H9 (cell line): Measurements from ENCODE around the gene TBATA. TPM values are rescaled to one million over a fixed set of nuclear protein-coding genes. Genes with fewer than 3 reads are reported as not detected.

ENCODE experiments used
- DNase-seq: peaks from one replicate; pipeline ENCODE4 v3.0.0-alpha.2; 2017
- H2AFZ ChIP-seq: one replicate; pipeline ENCODE4 v1.6.1; 2013; ENCODE audit warnings: mild to moderate bottlenecking, low read length, control low read depth, moderate library complexity
- H2AK5ac ChIP-seq: 2 replicates; pipeline ENCODE4 v1.6.1; 2013; ENCODE audit warnings: low read length, control low read depth, mixed read lengths; ENCODE audit not compliant: insufficient read length
- H2BK120ac ChIP-seq: one replicate; pipeline ENCODE4 v1.6.1; 2013; ENCODE audit warnings: low read depth, mild to moderate bottlenecking, low read length, control low read depth, inconsistent platforms; ENCODE audit not compliant: poor library complexity, severe bottlenecking
- H2BK12ac ChIP-seq: 2 replicates; pipeline ENCODE4 v1.6.1; 2013; ENCODE audit warnings: low read length, control low read depth, mixed read lengths, low read depth; ENCODE audit not compliant: insufficient read length
- H2BK15ac ChIP-seq: 2 replicates; pipeline ENCODE4 v1.6.1; 2013; ENCODE audit warnings: low read depth, low read length, control low read depth
- H2BK20ac ChIP-seq: one replicate; pipeline ENCODE4 v1.6.1; 2013; ENCODE audit warnings: low read depth, mild to moderate bottlenecking, low read length, control low read depth, inconsistent platforms; ENCODE audit not compliant: poor library complexity, severe bottlenecking
- H2BK5ac ChIP-seq: 2 replicates; pipeline ENCODE4 v1.6.1; 2013; ENCODE audit warnings: low read length, control low read depth, mixed read lengths; ENCODE audit not compliant: insufficient read length
- H3K14ac ChIP-seq: 2 replicates; pipeline ENCODE4 v1.6.1; 2013; ENCODE audit warnings: low read length, control low read depth; ENCODE audit not compliant: insufficient read depth
- H3K18ac ChIP-seq: 2 replicates; pipeline ENCODE4 v1.6.1; 2013; ENCODE audit warnings: low read depth, mild to moderate bottlenecking, mixed read lengths, low read length, control low read depth; ENCODE audit not compliant: insufficient read length
- H3K23ac ChIP-seq: 2 replicates; pipeline ENCODE4 v1.6.1; 2013; ENCODE audit warnings: low read length, control low read depth, mixed read lengths, low read depth; ENCODE audit not compliant: insufficient read length
- H3K23me2 ChIP-seq: 2 replicates; pipeline ENCODE4 v1.6.1; 2013; ENCODE audit warnings: low read depth, mild to moderate bottlenecking, mixed read lengths, low read length, control low read depth; ENCODE audit not compliant: insufficient read length, poor library complexity, severe bottlenecking
- H3K27ac ChIP-seq: 2 replicates; pipeline ENCODE4 v1.5.1; 2013; ENCODE audit warnings: low read length, control low read depth, mixed read lengths, low read depth; ENCODE audit not compliant: insufficient read length
- H3K27me3 ChIP-seq: 2 replicates; pipeline ENCODE4 v1.6.1; 2013; ENCODE audit warnings: low read length, control low read depth, inconsistent platforms; ENCODE audit not compliant: insufficient read depth
- H3K4ac ChIP-seq: 2 replicates; pipeline ENCODE4 v1.6.1; 2013; ENCODE audit warnings: low read depth, mild to moderate bottlenecking, control low read depth, inconsistent platforms, low read length, moderate library complexity
- H3K4me1 ChIP-seq: 2 replicates; pipeline ENCODE4 v1.6.1; 2013; ENCODE audit warnings: low read length, control low read depth, inconsistent platforms; ENCODE audit not compliant: insufficient read depth
- H3K4me2 ChIP-seq: 2 replicates; pipeline ENCODE4 v1.6.1; 2013; ENCODE audit warnings: low read length, control low read depth, mixed read lengths; ENCODE audit not compliant: insufficient read length, insufficient read depth
- H3K56ac ChIP-seq: 2 replicates; pipeline ENCODE4 v1.6.1; 2013; ENCODE audit warnings: low read depth, mild to moderate bottlenecking, mixed read lengths, low read length, control low read depth; ENCODE audit not compliant: insufficient read length
- H3K79me1 ChIP-seq: 2 replicates; pipeline ENCODE4 v1.6.1; 2013; ENCODE audit warnings: low read depth, mild to moderate bottlenecking, moderate library complexity, low read length, control low read depth, inconsistent platforms; ENCODE audit not compliant: insufficient read depth, poor library complexity, severe bottlenecking
- H3K79me2 ChIP-seq: 2 replicates; pipeline ENCODE4 v1.6.1; 2013; ENCODE audit warnings: low read length, control low read depth, inconsistent platforms; ENCODE audit not compliant: insufficient read depth
- H3K9ac ChIP-seq: 2 replicates; pipeline ENCODE4 v1.6.1; 2013; ENCODE audit warnings: low read length, control low read depth, mixed read lengths; ENCODE audit not compliant: insufficient read length; ENCODE audit errors: extremely low read depth
- H3K9me3 ChIP-seq: one replicate; pipeline ENCODE4 v1.6.1; 2013; ENCODE audit warnings: low read depth, low read length, inconsistent platforms; ENCODE audit not compliant: control insufficient read depth
- H3T11ph ChIP-seq: one replicate; pipeline ENCODE4 v1.6.1; 2013; ENCODE audit warnings: mild to moderate bottlenecking, low read length, control low read depth, inconsistent platforms
- H4K20me1 ChIP-seq: one replicate; pipeline ENCODE4 v1.6.1; 2013; ENCODE audit not compliant: control insufficient read depth, insufficient read length, insufficient read depth
- H4K5ac ChIP-seq: 2 replicates; pipeline ENCODE4 v1.6.1; 2013; ENCODE audit warnings: low read depth, mild to moderate bottlenecking, mixed read lengths, low read length, control low read depth; ENCODE audit not compliant: insufficient read length
- H4K8ac ChIP-seq: replicated peaks from 2 replicates; pipeline ENCODE4 v1.6.1; 2013; ENCODE audit warnings: low read length, control low read depth, mixed read lengths, low read depth; ENCODE audit not compliant: insufficient read length
- H4K91ac ChIP-seq: 2 replicates; pipeline ENCODE4 v1.6.1; 2013; ENCODE audit warnings: low read depth, mild to moderate bottlenecking, moderate library complexity, mixed read lengths, low read length, control low read depth; ENCODE audit not compliant: insufficient read length
- H3K27ac Mint-ChIP-seq, 3 experiments: 2 replicates in 2 of 3; 3 replicates in 1 of 3; pipeline ENCODE4 v1.8.0; 2020 to 2021; ENCODE audit warnings: mixed read lengths in 3 of 3, mild to moderate bottlenecking in 1 of 3, moderate library complexity in 1 of 3
- H3K27me3 Mint-ChIP-seq: 2 replicates; pipeline ENCODE4 v1.8.0; 2021; ENCODE audit warnings: low read depth, mild to moderate bottlenecking, moderate library complexity, mixed read lengths
- H3K36me3 Mint-ChIP-seq, 3 experiments: 2 replicates in 2 of 3; 3 replicates in 1 of 3; pipeline ENCODE4 v1.8.0; 2020 to 2021; ENCODE audit warnings: low read depth in 3 of 3, mixed read lengths in 3 of 3; ENCODE audit not compliant: insufficient read depth in 1 of 3
- H3K4me1 Mint-ChIP-seq, 2 experiments: 2 replicates each; pipeline ENCODE4 v1.8.0; 2020; ENCODE audit warnings: mixed read lengths in 2 of 2
- H3K4me3 Mint-ChIP-seq, 2 experiments: 2 replicates in 1 of 2; 3 replicates in 1 of 2; pipeline ENCODE4 v1.8.0; 2020 to 2021; ENCODE audit warnings: mild to moderate bottlenecking in 2 of 2, mixed read lengths in 2 of 2, moderate library complexity in 1 of 2
- H3K9me3 Mint-ChIP-seq, 2 experiments: 2 replicates in 1 of 2; 3 replicates in 1 of 2; pipeline ENCODE4 v1.8.0; 2020; ENCODE audit warnings: mild to moderate bottlenecking in 2 of 2, mixed read lengths in 2 of 2, moderate library complexity in 1 of 2
- CTCF ChIP-seq: fragments of 200-600 bp; sonication (generic); conservative IDR thresholded peaks from 3 replicates; pipeline ENCODE4 v1.8.0; 2021; ENCODE audit warnings: antibody characterized with exemption, mild to moderate bottlenecking
- WGBS: extraction: QIAGEN DNeasy Blood & Tissue Kit; methylation state at CpG from one replicate; pipeline ENCODE4 v1.1.7; 2013; ENCODE audit warnings: missing lambda C conversion rate, low lambda C conversion rate, mixed read lengths; ENCODE audit not compliant: insufficient read length; ENCODE audit errors: extremely low coverage; 5-methylcytosine and 5-hydroxymethylcytosine counted together
- total RNA-seq: library from RNA; stranded (reverse); gene quantifications from 2 replicates; pipeline ENCODE4 v1.2.1, GENCODE V29; 2021

Gene TBATA
- total RNA-seq, 1 experiment from 2014 or later, result not detected

DNA sequence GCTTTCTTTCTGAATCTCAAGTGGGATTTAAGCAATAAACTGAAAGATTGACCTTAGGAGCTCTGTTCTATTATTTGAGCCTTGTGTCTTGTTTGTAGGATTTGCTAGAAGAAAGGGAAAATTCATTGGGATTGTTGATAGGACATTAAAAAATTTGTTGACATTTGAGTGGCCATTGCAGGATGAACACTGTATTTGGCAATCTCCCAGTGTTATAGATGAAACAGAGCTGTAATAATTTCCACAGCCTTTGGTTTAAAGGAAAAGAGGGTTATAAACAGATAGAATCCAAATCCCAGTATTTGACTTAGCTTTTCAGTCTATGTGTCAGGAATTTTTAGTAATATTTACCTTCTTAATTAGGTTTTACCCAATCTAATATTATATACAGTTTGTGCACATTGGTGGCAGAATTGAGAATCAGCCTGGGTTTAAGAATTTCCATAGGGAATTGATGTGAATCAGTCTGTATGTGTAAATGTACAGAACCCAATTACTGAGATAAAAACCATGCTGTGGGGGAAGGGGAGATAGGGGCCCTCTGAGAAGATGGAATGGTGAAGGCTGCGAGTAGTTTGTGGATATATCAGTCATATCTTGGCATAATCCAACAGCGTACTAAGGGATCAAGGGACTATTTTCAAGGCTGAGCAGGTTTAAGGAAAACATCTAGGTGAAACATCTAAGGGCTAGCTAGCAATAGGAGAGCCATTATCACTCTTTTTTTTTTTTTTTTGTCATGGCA is 37.1 kb upstream of the TBATA start:
- H3K4me1 ChIP-seq, result no peaks in the 10 kb centered on the region
- H3K56ac ChIP-seq, result no peak overlapping the region
- H3K23ac ChIP-seq, result no peak overlapping the region
- no peak for DNase-seq
- no peak overlapping the region for H3K9ac ChIP-seq
- no peaks in the 10 kb centered on the region for H3K23me2 ChIP-seq
- no peak overlapping the region for H2BK120ac ChIP-seq
- H2BK5ac ChIP-seq, result no peak overlapping the region
- H3K4ac ChIP-seq, result no peak overlapping the region
- H2AK5ac ChIP-seq, result no peak overlapping the region
- no peak overlapping the region for H3K27ac ChIP-seq
- H4K5ac ChIP-seq, result no peak overlapping the region
- no peaks in the 10 kb centered on the region; a peak in 1 of 5 replicates for H3K9me3 Mint-ChIP-seq
- H3K36me3 Mint-ChIP-seq, result peaks cover 16 to 55% (median 44%) of the 10 kb centered on the region in 3 experiments
- H3K27me3 Mint-ChIP-seq, result no peaks in the 10 kb centered on the region
- H3K27ac Mint-ChIP-seq, result no peak overlapping the region
- no peaks in the 10 kb centered on the region for H4K20me1 ChIP-seq
- no peak overlapping the region for H2BK12ac ChIP-seq
- H3K14ac ChIP-seq, result no peak overlapping the region
- H3K4me1 Mint-ChIP-seq, result peaks cover 6 to 7% of the 10 kb centered on the region in 2 experiments
- no peak overlapping the region for H3K4me3 Mint-ChIP-seq
- no peak for TF ChIP-seq CTCF
- peaks cover 5% of the 10 kb centered on the region; the same call in 1 of the 2 replicates for H3K79me2 ChIP-seq
- no peak overlapping the region for H2AFZ ChIP-seq
- no peak overlapping the region for H4K8ac ChIP-seq
- no peak overlapping the region for H4K91ac ChIP-seq
- no peak overlapping the region for H3T11ph ChIP-seq
- no CpG with 5 or more reads among the region's 2 CpGs for WGBS
- H2BK15ac ChIP-seq, result no peak overlapping the region
- H2BK20ac ChIP-seq, result no peak overlapping the region
- H3K27me3 ChIP-seq, result no peaks in the 10 kb centered on the region
- H3K79me1 ChIP-seq, result peaks cover 2% of the 10 kb centered on the region
- H3K4me2 ChIP-seq, result no peak overlapping the region
- no peaks in the 10 kb centered on the region for H3K9me3 ChIP-seq
- no peak overlapping the region for H3K18ac ChIP-seq
